ENCODE data around the gene ZFYVE16.

DNA sequence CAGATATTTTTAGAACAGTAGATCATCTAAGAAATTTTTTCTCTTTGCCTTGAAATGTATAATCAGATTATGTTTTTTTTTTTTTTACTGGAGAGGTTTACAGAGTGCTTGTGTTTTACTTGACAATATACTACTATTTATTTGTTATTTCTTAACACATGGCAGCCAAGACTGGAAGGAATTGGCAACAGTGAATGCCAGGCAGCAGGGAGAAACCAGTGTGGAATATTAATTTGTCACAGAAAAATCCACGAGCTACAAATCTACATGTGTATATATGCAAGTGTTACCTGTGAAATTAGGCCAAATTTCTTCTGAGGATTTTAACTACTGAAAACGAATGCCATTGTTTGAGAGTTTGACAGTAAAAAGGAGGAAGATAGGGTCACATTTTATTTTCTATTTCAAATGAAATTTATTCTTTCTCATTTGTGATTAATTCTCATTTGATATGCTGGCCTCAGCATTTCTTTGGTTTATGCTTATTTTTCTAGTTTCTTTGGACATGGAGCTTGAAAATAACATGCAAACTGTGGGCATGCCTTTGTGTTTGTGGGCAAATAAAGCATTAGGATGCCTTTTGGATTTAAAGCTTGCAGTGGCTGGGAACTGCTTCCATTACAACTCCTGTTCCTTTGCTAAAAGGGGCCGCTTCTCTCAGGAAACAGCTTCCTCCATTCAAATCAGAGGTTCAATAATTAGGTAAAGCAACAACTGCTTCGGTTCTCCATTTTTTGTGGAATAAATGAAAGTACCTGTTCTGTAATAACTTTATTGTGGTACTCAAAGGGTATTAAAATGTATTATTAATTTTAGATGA, 39.0 kb upstream of the ZFYVE16 start:
- TF ChIP-seq, protein P1, sequence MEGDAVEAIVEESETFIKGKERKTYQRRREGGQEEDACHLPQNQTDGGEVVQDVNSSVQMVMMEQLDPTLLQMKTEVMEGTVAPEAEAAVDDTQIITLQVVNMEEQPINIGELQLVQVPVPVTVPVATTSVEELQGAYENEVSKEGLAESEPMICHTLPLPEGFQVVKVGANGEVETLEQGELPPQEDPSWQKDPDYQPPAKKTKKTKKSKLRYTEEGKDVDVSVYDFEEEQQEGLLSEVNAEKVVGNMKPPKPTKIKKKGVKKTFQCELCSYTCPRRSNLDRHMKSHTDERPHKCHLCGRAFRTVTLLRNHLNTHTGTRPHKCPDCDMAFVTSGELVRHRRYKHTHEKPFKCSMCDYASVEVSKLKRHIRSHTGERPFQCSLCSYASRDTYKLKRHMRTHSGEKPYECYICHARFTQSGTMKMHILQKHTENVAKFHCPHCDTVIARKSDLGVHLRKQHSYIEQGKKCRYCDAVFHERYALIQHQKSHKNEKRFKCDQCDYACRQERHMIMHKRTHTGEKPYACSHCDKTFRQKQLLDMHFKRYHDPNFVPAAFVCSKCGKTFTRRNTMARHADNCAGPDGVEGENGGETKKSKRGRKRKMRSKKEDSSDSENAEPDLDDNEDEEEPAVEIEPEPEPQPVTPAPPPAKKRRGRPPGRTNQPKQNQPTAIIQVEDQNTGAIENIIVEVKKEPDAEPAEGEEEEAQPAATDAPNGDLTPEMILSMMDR (IDR thresholded peaks at IDR 0.05): no peak
- no peak for TF ChIP-seq POLR2A (IDR thresholded peaks at IDR 0.05)
